Keratinocyte (primary cell): ENCODE results near the gene SMIM27. TPM values are rescaled to one million over a fixed set of nuclear protein-coding genes. Genes with fewer than 3 reads are reported as not detected.

ENCODE experiments used
- DNase-seq: peaks from one replicate; pipeline ENCODE4 v3.0.0-alpha.2; 2011; ENCODE audit warnings: low read depth, missing footprints, low spot score
- FAIRE-seq: peaks from 2 replicates; lab custom pipeline; 2011; peaks lifted over from hg19 to GRCh38; lab: Jason Lieb, UNC
- H2AFZ ChIP-seq: 2 replicates; pipeline ENCODE4 v1.6.0; 2012; ENCODE audit warnings: low read length, control low read depth, inconsistent platforms; ENCODE audit not compliant: control insufficient read depth
- H3K27ac ChIP-seq: 2 replicates; pipeline ENCODE4 v1.5.1; 2011; ENCODE audit warnings: low read length; ENCODE audit not compliant: control insufficient read depth, insufficient read depth
- H3K27me3 ChIP-seq: 3 replicates; pipeline ENCODE4 v1.6.0; 2011; ENCODE audit warnings: low read length; ENCODE audit not compliant: control insufficient read depth, insufficient read depth; ENCODE audit errors: extremely low read depth
- H3K36me3 ChIP-seq, 2 experiments: 2 replicates in 1 of 2; 3 replicates in 1 of 2; pipeline ENCODE4 v1.5.1; 2011; ENCODE audit warnings: low read length in 2 of 2, mild to moderate bottlenecking in 1 of 2; ENCODE audit not compliant: control insufficient read depth in 2 of 2, insufficient read depth in 2 of 2; ENCODE audit errors: extremely low read depth in 1 of 2
- H3K4me1 ChIP-seq: 3 replicates; pipeline ENCODE4 v1.5.1; 2011; ENCODE audit warnings: low read length; ENCODE audit not compliant: control insufficient read depth, insufficient read depth; ENCODE audit errors: extremely low read depth
- H3K4me2 ChIP-seq: 3 replicates; pipeline ENCODE4 v1.6.0; 2011; ENCODE audit warnings: low read depth, low read length; ENCODE audit not compliant: control insufficient read depth, insufficient read depth; ENCODE audit errors: extremely low read depth
- H3K4me3 ChIP-seq, 3 experiments: fragments of 200-600 bp in 1 of 3; sonication (generic) in 1 of 3; 2 replicates in 2 of 3; 3 replicates in 1 of 3; pipeline ENCODE4 v1.5.1; 2011 to 2016; ENCODE audit warnings: low read length in 3 of 3, mild to moderate bottlenecking in 3 of 3, control low read depth in 2 of 3, inconsistent platforms in 1 of 3, low read depth in 1 of 3, mixed read lengths in 1 of 3, mixed run types in 1 of 3, moderate library complexity in 1 of 3; ENCODE audit not compliant: control insufficient read depth in 2 of 3, insufficient read depth in 2 of 3; ENCODE audit errors: extremely low read depth in 1 of 3
- H3K79me2 ChIP-seq: 2 replicates; pipeline ENCODE4 v1.6.0; 2012; ENCODE audit warnings: low read length; ENCODE audit not compliant: control insufficient read depth, insufficient read depth
- H3K9ac ChIP-seq: 3 replicates; pipeline ENCODE4 v1.6.0; 2011; ENCODE audit warnings: low read length; ENCODE audit not compliant: control insufficient read depth, insufficient read depth; ENCODE audit errors: extremely low read depth
- H3K9me1 ChIP-seq: 3 replicates; pipeline ENCODE4 v1.6.0; 2011; ENCODE audit warnings: low read length; ENCODE audit not compliant: control insufficient read depth, insufficient read depth; ENCODE audit errors: extremely low read depth
- H3K9me3 ChIP-seq: 2 replicates; pipeline ENCODE4 v1.5.1; 2012; ENCODE audit warnings: low read depth, low read length; ENCODE audit not compliant: control insufficient read depth
- H4K20me1 ChIP-seq: 3 replicates; pipeline ENCODE4 v1.6.0; 2011; ENCODE audit warnings: low read length; ENCODE audit not compliant: control insufficient read depth, insufficient read depth; ENCODE audit errors: extremely low read depth
- CTCF ChIP-seq, 3 experiments: IDR thresholded peaks in 1 of 3; conservative IDR thresholded peaks in 1 of 3; optimal IDR thresholded peaks in 1 of 3; 2 replicates in 2 of 3; 3 replicates in 1 of 3; pipeline versions ENCODE3 to v1.5.1; 2011; ENCODE audit warnings: low read length in 3 of 3, mild to moderate bottlenecking in 3 of 3, moderate library complexity in 2 of 3, control low read depth in 1 of 3, inconsistent platforms in 1 of 3; ENCODE audit not compliant: insufficient read depth in 2 of 3; ENCODE audit errors: extremely low read depth in 1 of 3
- EZH2 ChIP-seq: IDR thresholded peaks from one replicate; pipeline ENCODE4 v1.6.1; 2012; ENCODE audit warnings: inconsistent platforms, mild to moderate bottlenecking, low read length, moderate library complexity
- dilution Hi-C: fragments of 300-500 bp; cut with MboI; formaldehyde crosslinking; loops from one replicate; pipeline ENCODE4 v1.7.0; 2020; ENCODE audit warnings: low sequenced_read_pairs; ENCODE audit not compliant: extremely low pct_ligation_motif_present
- polyA plus RNA-seq, 5 experiments: library from polyadenylated mRNA; depleted of rRNA in 3 of 5; stranded (reverse) in 3 of 5; stranded (forward) in 1 of 5; unstranded in 1 of 5; fragments of >200 nt; gene quantifications; 1 replicate in 1 of 5; 2 replicates in 3 of 5; 3 replicates in 1 of 5; pipeline versions ENCODE4 v1.2.1 to v1.2.3, GENCODE V29; 2011 to 2012; ENCODE audit warnings: missing spikeins in 2 of 5, low read depth in 1 of 5, low replicate concordance in 1 of 5

The SMIM27 gene
- polyA plus RNA-seq, 1 donor (not counting 4 experiments of a cell fraction or from before 2014, with no cell fraction given), result 13.0 TPM

DNA sequence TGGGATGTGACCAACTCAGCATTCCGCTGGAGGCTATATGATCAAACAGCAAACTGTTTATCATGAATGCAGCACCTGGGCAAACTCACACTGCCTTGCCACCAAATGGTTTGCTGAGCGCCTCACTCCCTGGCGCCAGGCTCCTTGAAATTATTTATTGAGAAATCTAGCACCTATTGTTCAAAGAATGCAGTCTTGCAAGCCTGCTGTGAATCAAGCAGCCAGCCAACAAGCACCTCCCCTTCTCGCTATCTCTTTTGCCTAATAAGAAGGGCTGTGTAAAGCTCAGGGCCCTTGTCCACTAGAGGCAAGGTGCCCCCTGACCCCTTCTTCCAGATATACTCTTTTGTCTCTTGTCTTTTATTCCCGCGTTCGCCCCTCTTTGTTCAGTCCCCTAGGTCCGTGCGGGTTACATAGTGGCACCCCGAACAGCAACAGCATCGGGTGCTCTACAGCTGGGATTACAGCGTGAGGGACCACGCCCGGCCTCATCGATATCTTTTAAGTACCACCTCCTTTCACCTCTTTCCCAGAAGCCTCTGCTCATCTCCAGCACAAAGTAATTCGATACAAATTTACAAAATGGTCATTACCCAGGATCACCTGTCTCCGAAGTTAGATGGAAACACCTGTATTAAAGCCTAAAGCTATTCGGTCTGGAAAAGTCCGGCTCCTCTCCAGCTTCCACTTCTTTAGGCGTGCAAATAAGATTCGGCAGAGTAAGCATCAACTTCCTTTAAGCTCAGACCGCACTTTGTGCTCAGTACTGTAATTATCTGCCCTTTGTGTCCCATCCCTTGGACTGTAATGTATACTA, 27.0 kb upstream of the SMIM27 start:
- Histone ChIP-seq H3K79me2 (peaks cover 57% of the 10 kb centered on the region), H3K36me3 (peaks cover 0 to 2% of the 10 kb centered on the region in 2 experiments), H3K27ac (peak overlapping the region; percentile 76), H3K4me3 (peak overlapping the region; percentile 50 to 78 (median 73)), H2AFZ (peak overlapping the region; percentile 35), H3K9me1 (no peaks in the 10 kb centered on the region), H3K9me3 (no peaks in the 10 kb centered on the region), H3K4me2 (peak overlapping the region; percentile 91), H3K4me1 (peaks cover 11% of the 10 kb centered on the region), H4K20me1 (no peaks in the 10 kb centered on the region), H3K9ac (peak overlapping the region; percentile 78), H3K27me3 (no peaks in the 10 kb centered on the region)
- dilution Hi-C loops, result no loop called here
- DNase-seq (no peak), FAIRE-seq (peak; percentile 69)
- TF ChIP-seq EZH2 (no peak), CTCF (optimal IDR thresholded peaks at IDR 0.05 in 1 of 3, IDR thresholded peaks at IDR 0.05 in 1 of 3, conservative IDR thresholded peaks at IDR 0.05 in 1 of 3; ENCODE audit: extremely low read depth in 1 of 3, insufficient read depth in 2 of 3, low read length in 3 of 3) (no peak)

DNA sequence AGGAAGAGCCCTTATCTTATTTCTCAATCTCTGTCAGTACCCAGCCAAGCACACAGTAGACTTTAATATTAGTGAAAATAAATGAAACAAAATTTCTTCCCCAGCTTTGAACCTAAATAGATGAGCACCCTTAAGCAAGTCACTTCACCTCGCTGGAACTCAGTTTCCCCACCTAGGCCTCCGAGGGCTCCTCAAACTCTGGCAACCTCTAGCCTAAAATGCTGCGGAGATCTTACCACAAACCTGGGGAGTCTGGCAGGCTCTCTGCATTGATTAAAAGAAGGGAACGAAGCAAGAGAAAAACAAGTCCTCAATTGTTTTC, 26.5 kb upstream of the SMIM27 start:
- H3K27me3 ChIP-seq, result no peaks in the 10 kb centered on the region
- peak overlapping the region; percentile 78 for H3K9ac ChIP-seq
- H3K27ac ChIP-seq, result peak overlapping the region; percentile 76
- H2AFZ ChIP-seq, result peak overlapping the region; percentile 35
- dilution Hi-C loops, result no loop called here
- H3K4me2 ChIP-seq, result peak overlapping the region; percentile 91
- peaks cover 0 to 2% of the 10 kb centered on the region in 2 experiments for H3K36me3 ChIP-seq
- H3K79me2 ChIP-seq, result peaks cover 51% of the 10 kb centered on the region
- H3K4me1 ChIP-seq, result peaks cover 11% of the 10 kb centered on the region
- H3K4me3 ChIP-seq, result peak overlapping the region; percentile 50 to 78 (median 73)
- TF ChIP-seq CTCF (optimal IDR thresholded peaks at IDR 0.05 in 1 of 3, IDR thresholded peaks at IDR 0.05 in 1 of 3, conservative IDR thresholded peaks at IDR 0.05 in 1 of 3; ENCODE audit: extremely low read depth in 1 of 3, insufficient read depth in 2 of 3, low read length in 3 of 3), result no peak
- TF ChIP-seq EZH2, result no peak
- no peaks in the 10 kb centered on the region for H4K20me1 ChIP-seq
- H3K9me3 ChIP-seq, result no peaks in the 10 kb centered on the region
- FAIRE-seq (no peak), DNase-seq (no peak)
- no peaks in the 10 kb centered on the region for H3K9me1 ChIP-seq
